ENCODE data around the gene CTDP1.

CTDP1 gene

GRCh38 chr18:79634593-79635426 lies 44.8 kb upstream of the CTDP1 start:
- ChIA-PET CTCF (no interaction called here), POLR2A (no interaction called here)
- H3K27ac ChIP-seq (ENCODE audit: extremely low read depth, low read depth, low read length), result no peak overlapping the region
- H3K4me3 ChIP-seq (ENCODE audit: low read depth, low read length), result no peak overlapping the region
- no peaks in the 10 kb centered on the region for H3K9me3 ChIP-seq (ENCODE audit: control insufficient read depth, insufficient read depth, low read depth, low read length)
- TF ChIP-seq BCL11B (tag by site-specific recombination; IDR thresholded peaks at IDR 0.05; ENCODE audit: low read depth) (no peak), ZNF830 (tag by site-specific recombination; IDR thresholded peaks at IDR 0.05; ENCODE audit: low read depth) (no peak), KLF16 (tag by site-specific recombination; IDR thresholded peaks at IDR 0.05) (no peak), ZFP69B (tag by site-specific recombination; IDR thresholded peaks at IDR 0.05) (no peak), SETDB1 (IDR thresholded peaks at IDR 0.05; ENCODE audit: insufficient read length, low read length) (no peak), ZNF404 (tag by site-specific recombination; IDR thresholded peaks at IDR 0.05) (no peak), AEBP2 (tag by site-specific recombination; IDR thresholded peaks at IDR 0.05; ENCODE audit: borderline replicate concordance) (no peak), ZNF2 (tag by site-specific recombination; IDR thresholded peaks at IDR 0.05) (no peak), ZNF48 (tag by site-specific recombination; IDR thresholded peaks at IDR 0.05) (no peak)
- H3K36me3 ChIP-seq (ENCODE audit: control insufficient read depth in 2 of 2, insufficient read depth in 1 of 2, low read length in 2 of 2), result no peaks in the 10 kb centered on the region
- no peaks in the 10 kb centered on the region for H3K4me1 ChIP-seq (ENCODE audit: control insufficient read depth, insufficient read depth, low read length)

DNA sequence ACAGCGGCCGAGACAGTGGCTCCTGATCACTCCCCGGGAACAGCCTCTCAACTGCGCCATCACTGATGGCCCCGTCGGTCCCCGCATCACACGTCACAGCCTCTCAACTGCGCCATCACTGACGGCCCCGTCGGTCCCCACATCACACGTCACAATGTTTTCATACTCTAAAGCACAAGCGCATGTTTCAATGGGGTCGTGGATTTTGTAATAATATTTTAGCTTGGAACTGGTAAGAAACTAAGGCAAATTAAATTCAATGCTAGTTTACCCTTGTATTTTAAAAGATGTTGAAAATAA lies 44.2 kb upstream of the CTDP1 start:
- TF ChIP-seq EGR2 (tag by site-specific recombination; IDR thresholded peaks at IDR 0.05; ENCODE audit: low read depth) (no peak), ZNF175 (tag by site-specific recombination; IDR thresholded peaks at IDR 0.05) (no peak), ZNF76 (tag by site-specific recombination; IDR thresholded peaks at IDR 0.05; ENCODE audit: borderline replicate concordance, low read depth) (no peak), ZNF776 (tag by site-specific recombination; IDR thresholded peaks at IDR 0.05; ENCODE audit: borderline replicate concordance) (no peak), ZNF114 (tag by site-specific recombination; IDR thresholded peaks at IDR 0.05) (no peak), ZXDB (tag by site-specific recombination; IDR thresholded peaks at IDR 0.05) (no peak), ZFP37 (tag by site-specific recombination; IDR thresholded peaks at IDR 0.05) (no peak)
- TF ChIP-seq, protein P1, sequence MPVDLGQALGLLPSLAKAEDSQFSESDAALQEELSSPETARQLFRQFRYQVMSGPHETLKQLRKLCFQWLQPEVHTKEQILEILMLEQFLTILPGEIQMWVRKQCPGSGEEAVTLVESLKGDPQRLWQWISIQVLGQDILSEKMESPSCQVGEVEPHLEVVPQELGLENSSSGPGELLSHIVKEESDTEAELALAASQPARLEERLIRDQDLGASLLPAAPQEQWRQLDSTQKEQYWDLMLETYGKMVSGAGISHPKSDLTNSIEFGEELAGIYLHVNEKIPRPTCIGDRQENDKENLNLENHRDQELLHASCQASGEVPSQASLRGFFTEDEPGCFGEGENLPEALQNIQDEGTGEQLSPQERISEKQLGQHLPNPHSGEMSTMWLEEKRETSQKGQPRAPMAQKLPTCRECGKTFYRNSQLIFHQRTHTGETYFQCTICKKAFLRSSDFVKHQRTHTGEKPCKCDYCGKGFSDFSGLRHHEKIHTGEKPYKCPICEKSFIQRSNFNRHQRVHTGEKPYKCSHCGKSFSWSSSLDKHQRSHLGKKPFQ (tag by site-specific recombination; IDR thresholded peaks at IDR 0.05), result no peak
- TF ChIP-seq, protein P2, sequence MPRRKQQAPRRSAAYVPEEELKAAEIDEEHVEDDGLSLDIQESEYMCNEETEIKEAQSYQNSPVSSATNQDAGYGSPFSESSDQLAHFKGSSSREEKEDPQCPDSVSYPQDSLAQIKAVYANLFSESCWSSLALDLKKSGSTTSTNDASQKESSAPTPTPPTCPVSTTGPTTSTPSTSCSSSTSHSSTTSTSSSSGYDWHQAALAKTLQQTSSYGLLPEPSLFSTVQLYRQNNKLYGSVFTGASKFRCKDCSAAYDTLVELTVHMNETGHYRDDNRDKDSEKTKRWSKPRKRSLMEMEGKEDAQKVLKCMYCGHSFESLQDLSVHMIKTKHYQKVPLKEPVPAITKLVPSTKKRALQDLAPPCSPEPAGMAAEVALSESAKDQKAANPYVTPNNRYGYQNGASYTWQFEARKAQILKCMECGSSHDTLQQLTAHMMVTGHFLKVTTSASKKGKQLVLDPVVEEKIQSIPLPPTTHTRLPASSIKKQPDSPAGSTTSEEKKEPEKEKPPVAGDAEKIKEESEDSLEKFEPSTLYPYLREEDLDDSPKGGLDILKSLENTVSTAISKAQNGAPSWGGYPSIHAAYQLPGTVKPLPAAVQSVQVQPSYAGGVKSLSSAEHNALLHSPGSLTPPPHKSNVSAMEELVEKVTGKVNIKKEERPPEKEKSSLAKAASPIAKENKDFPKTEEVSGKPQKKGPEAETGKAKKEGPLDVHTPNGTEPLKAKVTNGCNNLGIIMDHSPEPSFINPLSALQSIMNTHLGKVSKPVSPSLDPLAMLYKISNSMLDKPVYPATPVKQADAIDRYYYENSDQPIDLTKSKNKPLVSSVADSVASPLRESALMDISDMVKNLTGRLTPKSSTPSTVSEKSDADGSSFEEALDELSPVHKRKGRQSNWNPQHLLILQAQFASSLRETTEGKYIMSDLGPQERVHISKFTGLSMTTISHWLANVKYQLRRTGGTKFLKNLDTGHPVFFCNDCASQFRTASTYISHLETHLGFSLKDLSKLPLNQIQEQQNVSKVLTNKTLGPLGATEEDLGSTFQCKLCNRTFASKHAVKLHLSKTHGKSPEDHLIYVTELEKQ (tag by site-specific recombination; IDR thresholded peaks at IDR 0.05; ENCODE audit: borderline replicate concordance), result no peak
- Histone ChIP-seq H3K4me3 (ENCODE audit: low read depth, low read length) (no peak overlapping the region), H3K36me3 (ENCODE audit: control insufficient read depth in 2 of 2, insufficient read depth in 1 of 2, low read length in 2 of 2) (no peaks in the 10 kb centered on the region), H3K4me1 (ENCODE audit: control insufficient read depth, insufficient read depth, low read length) (no peaks in the 10 kb centered on the region), H3K9me3 (ENCODE audit: control insufficient read depth, insufficient read depth, low read depth, low read length) (no peaks in the 10 kb centered on the region), H3K27ac (ENCODE audit: extremely low read depth, low read depth, low read length) (no peak overlapping the region)
- ChIA-PET POLR2A (no interaction called here), CTCF (interaction anchor here (0.7 kb wide), 1 partner anchor 256 kb away, joined by 3 read pairs; no protein-coding TSS in a partner anchor)

Data from HEK293 (cell line).